PFSK-1 (cell line): ENCODE results near the gene MGARP.

Experiments used
- FOXP2 ChIP-seq: optimal IDR thresholded peaks from 2 replicates; pipeline ENCODE3; 2011; ENCODE audit warnings: borderline replicate concordance, control low read depth, inconsistent platforms; ENCODE audit not compliant: insufficient read depth; ENCODE audit errors: extremely low read length, extremely low read depth
- POLR2AphosphoS5 ChIP-seq: IDR thresholded peaks from 2 replicates; pipeline ENCODE4 v1.6.1; 2012; ENCODE audit warnings: low read depth, mild to moderate bottlenecking, control low read depth, low read length, moderate library complexity
- SIN3A ChIP-seq: IDR thresholded peaks from 2 replicates; pipeline ENCODE4 v1.6.1; 2012; ENCODE audit warnings: mild to moderate bottlenecking, low read length, moderate library complexity, borderline replicate concordance; ENCODE audit not compliant: insufficient read depth
- TAF1 ChIP-seq: IDR thresholded peaks from 2 replicates; pipeline ENCODE4 v1.6.1; 2012; ENCODE audit warnings: low read length, control low read depth, borderline replicate concordance; ENCODE audit not compliant: insufficient read depth
- TF ChIP-seq, protein P1 (sequence below), 2 experiments: IDR thresholded peaks; 2 replicates each; pipeline versions ENCODE4 v1.6.1 to v1.8.0; 2011 to 2012; ENCODE audit warnings: low read depth in 2 of 2, low read length in 2 of 2, control low read depth in 1 of 2, inconsistent platforms in 1 of 2, mild to moderate bottlenecking in 1 of 2, moderate library complexity in 1 of 2; ENCODE audit not compliant: insufficient read depth in 1 of 2

DNA sequence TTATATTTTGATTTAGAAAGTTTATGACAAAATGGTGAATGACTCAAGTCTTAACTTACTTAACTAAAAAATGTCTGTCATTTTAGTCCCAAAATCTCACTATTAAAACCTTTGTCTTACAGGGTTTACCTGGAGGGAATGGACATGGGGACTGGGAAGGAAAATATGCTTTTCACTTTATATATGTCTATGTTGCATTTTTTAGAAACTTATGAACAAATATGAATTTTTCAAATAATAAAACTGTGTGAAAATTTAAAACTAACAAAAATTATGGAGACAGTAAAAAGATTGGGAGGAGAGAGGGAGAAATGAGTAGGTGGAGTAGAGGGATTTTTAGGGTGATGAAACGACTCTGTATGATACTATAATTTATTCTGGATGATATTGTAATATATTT, 6.2 kb downstream of the MGARP start:
- no peak for TF ChIP-seq POLR2AphosphoS5
- TF ChIP-seq, protein P1, sequence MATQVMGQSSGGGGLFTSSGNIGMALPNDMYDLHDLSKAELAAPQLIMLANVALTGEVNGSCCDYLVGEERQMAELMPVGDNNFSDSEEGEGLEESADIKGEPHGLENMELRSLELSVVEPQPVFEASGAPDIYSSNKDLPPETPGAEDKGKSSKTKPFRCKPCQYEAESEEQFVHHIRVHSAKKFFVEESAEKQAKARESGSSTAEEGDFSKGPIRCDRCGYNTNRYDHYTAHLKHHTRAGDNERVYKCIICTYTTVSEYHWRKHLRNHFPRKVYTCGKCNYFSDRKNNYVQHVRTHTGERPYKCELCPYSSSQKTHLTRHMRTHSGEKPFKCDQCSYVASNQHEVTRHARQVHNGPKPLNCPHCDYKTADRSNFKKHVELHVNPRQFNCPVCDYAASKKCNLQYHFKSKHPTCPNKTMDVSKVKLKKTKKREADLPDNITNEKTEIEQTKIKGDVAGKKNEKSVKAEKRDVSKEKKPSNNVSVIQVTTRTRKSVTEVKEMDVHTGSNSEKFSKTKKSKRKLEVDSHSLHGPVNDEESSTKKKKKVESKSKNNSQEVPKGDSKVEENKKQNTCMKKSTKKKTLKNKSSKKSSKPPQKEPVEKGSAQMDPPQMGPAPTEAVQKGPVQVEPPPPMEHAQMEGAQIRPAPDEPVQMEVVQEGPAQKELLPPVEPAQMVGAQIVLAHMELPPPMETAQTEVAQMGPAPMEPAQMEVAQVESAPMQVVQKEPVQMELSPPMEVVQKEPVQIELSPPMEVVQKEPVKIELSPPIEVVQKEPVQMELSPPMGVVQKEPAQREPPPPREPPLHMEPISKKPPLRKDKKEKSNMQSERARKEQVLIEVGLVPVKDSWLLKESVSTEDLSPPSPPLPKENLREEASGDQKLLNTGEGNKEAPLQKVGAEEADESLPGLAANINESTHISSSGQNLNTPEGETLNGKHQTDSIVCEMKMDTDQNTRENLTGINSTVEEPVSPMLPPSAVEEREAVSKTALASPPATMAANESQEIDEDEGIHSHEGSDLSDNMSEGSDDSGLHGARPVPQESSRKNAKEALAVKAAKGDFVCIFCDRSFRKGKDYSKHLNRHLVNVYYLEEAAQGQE (IDR thresholded peaks at IDR 0.05; ENCODE audit: insufficient read depth in 1 of 2, low read depth in 2 of 2, low read length in 2 of 2), result no peak
- TF ChIP-seq FOXP2, result no peak
- TF ChIP-seq TAF1, result no peak
- TF ChIP-seq SIN3A, result no peak
